RWPE2 (cell line): ENCODE measurements around the gene MAMLD1.

ENCODE experiments used
- ATAC-seq: fragments of 200-7000 bp; cut with Tn5 transposase; 3 replicates; pipeline ENCODE4 v1.9.1; 2021; ENCODE audit warnings: low read depth
- DNase-seq: peaks from one replicate; pipeline ENCODE4 v3.0.0-alpha.2; 2020; ENCODE audit warnings: low spot score
- H3K27ac ChIP-seq: fragments of 450-650 bp; 2 replicates; pipeline ENCODE4 v1.5.1; 2017; ENCODE audit warnings: mild to moderate bottlenecking; ENCODE audit not compliant: poor library complexity, severe bottlenecking
- H3K27me3 ChIP-seq: fragments of 250-450 bp; sonication (Bioruptor Pico); 2 replicates; pipeline ENCODE4 v1.5.1; 2021; ENCODE audit warnings: mild to moderate bottlenecking, moderate library complexity; ENCODE audit not compliant: insufficient read depth, poor library complexity, severe bottlenecking
- H3K36me3 ChIP-seq: fragments of 250-450 bp; sonication (Bioruptor Pico); 2 replicates; pipeline ENCODE4 v1.5.1; 2020; ENCODE audit warnings: low read depth, mild to moderate bottlenecking, moderate library complexity
- H3K4me1 ChIP-seq: fragments of 250-450 bp; sonication (Bioruptor Pico); 2 replicates; pipeline ENCODE4 v1.5.1; 2021; ENCODE audit warnings: mild to moderate bottlenecking, moderate library complexity; ENCODE audit not compliant: insufficient read depth, poor library complexity, severe bottlenecking
- H3K4me3 ChIP-seq: fragments of 250-450 bp; sonication (Bioruptor Pico); 2 replicates; pipeline ENCODE4 v1.5.1; 2021; ENCODE audit warnings: mild to moderate bottlenecking, moderate library complexity; ENCODE audit not compliant: severe bottlenecking
- H3K9me3 ChIP-seq: fragments of 250-450 bp; sonication (Bioruptor Pico); 2 replicates; pipeline ENCODE4 v1.5.1; 2021; ENCODE audit warnings: mild to moderate bottlenecking, moderate library complexity; ENCODE audit not compliant: severe bottlenecking
- TF ChIP-seq, protein P1 (sequence below): fragments of 450-650 bp; IDR thresholded peaks from one replicate; pipeline ENCODE4 v1.5.1; 2017; ENCODE audit warnings: mild to moderate bottlenecking, moderate library complexity; ENCODE audit not compliant: poor library complexity, severe bottlenecking

MAMLD1 gene

DNA sequence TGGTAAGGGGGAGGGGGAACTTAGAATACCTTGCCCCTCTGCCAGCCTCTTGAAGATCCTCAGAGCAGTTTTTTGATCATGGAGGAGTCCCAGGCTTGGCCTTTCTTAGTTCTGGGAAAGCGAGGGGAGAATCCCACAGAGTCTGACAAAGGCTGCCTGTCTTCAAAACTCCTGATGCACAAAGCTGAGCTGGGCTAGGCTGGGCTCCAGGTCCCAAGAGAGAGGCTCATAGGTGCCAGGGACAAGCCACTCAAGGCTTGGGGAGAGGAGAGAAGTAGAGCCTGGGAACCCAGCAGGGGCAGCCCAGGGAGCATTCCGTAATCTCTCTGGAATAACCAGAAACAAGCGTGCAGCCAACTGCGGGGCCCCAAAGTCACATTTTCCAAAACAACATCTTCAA lies 168.3 kb downstream of the MAMLD1 start:
- H3K4me3 ChIP-seq = no peak overlapping the region
- ATAC-seq (no peak), DNase-seq (no peak)
- no peaks in the 10 kb centered on the region for H3K36me3 ChIP-seq
- TF ChIP-seq, protein P1, sequence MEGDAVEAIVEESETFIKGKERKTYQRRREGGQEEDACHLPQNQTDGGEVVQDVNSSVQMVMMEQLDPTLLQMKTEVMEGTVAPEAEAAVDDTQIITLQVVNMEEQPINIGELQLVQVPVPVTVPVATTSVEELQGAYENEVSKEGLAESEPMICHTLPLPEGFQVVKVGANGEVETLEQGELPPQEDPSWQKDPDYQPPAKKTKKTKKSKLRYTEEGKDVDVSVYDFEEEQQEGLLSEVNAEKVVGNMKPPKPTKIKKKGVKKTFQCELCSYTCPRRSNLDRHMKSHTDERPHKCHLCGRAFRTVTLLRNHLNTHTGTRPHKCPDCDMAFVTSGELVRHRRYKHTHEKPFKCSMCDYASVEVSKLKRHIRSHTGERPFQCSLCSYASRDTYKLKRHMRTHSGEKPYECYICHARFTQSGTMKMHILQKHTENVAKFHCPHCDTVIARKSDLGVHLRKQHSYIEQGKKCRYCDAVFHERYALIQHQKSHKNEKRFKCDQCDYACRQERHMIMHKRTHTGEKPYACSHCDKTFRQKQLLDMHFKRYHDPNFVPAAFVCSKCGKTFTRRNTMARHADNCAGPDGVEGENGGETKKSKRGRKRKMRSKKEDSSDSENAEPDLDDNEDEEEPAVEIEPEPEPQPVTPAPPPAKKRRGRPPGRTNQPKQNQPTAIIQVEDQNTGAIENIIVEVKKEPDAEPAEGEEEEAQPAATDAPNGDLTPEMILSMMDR = no peak
- no peaks in the 10 kb centered on the region for H3K4me1 ChIP-seq
- H3K27me3 ChIP-seq = no peaks in the 10 kb centered on the region
- no peaks in the 10 kb centered on the region for H3K9me3 ChIP-seq
- H3K27ac ChIP-seq = no peak overlapping the region

DNA sequence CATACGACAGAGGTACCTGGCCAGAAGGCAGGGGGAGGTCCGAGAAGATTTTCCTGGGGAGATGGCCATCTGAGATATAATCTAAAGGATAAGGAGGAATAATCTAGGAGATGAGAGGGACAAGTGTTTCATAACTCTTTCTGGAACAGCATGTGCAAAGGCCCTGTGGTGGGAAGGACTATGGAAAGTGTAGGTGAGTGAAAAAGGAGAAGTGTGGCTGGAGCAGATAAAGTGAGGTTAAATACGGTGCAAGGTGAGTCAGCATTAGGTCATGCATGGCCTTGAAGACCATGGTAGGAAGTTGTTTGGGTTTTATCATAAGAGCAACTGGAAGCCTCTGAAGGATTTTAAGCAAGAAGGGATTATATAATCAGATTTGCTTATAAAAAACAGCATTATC lies 170.7 kb downstream of the MAMLD1 start:
- TF ChIP-seq, protein P1 = no peak
- no peak for DNase-seq
- no peaks in the 10 kb centered on the region for H3K9me3 ChIP-seq
- H3K27me3 ChIP-seq = no peaks in the 10 kb centered on the region
- H3K36me3 ChIP-seq = no peaks in the 10 kb centered on the region
- H3K27ac ChIP-seq = no peak overlapping the region
- no peak for ATAC-seq
- H3K4me1 ChIP-seq = no peaks in the 10 kb centered on the region
- no peak overlapping the region for H3K4me3 ChIP-seq

DNA sequence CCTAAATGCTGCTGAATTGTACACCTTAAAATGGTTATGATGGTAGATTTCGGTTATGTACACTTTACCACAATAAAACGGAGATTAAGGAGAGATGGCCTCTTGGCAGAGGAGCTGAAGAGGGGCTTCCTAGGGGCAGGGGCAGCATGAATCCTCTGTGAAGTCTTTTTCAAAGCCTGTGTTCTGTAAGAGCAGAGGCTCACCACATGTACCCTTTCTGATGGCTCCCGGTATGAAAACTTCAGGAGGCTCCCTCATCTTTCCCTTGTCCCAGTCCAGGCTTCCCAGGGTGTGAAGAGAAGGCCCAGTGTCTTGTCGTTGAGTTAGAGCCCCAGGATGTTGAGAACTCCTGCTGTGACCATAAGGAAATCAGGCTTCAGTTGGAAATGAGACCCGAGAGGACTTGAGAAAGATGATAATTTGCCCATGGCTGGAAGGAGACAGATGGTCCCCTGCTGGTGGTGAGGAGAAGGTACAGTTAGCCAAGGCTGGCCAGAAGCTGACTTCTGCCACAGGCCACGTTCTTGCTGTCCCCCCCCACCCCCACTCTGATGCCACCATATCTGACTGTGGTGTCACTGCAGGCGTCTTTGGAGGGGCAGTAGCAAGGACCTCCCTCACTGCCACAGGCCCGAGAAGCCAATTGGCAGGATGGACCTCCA lies 173.5 kb downstream of the MAMLD1 start:
- no peaks in the 10 kb centered on the region for H3K9me3 ChIP-seq
- H3K27me3 ChIP-seq = no peaks in the 10 kb centered on the region
- no peak for DNase-seq
- ATAC-seq = no peak
- no peak overlapping the region for H3K4me3 ChIP-seq
- H3K27ac ChIP-seq = no peak overlapping the region
- TF ChIP-seq, protein P1 = no peak
- H3K36me3 ChIP-seq = no peaks in the 10 kb centered on the region
- no peaks in the 10 kb centered on the region for H3K4me1 ChIP-seq

DNA sequence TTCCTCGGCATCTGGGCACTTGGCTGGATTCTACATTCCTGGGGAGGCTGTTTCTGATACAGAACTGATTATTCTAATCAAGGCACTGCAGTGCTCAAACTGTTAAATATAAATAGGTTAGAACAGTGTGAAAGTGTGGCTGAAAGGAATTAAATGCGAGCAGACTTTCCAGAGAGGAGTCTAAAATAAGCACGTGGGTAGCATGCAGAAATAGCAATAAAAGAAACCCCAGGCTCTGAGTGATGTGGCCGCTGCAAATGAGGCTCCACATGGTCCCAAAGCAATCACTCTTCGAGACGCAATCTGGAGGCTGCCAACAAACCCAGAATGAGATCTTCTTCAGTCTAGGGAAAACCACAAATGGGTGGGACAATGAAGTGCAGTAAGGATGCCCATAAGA lies 174.7 kb downstream of the MAMLD1 start:
- TF ChIP-seq, protein P1 = no peak
- H3K9me3 ChIP-seq = no peaks in the 10 kb centered on the region
- H3K27ac ChIP-seq = no peak overlapping the region
- H3K4me3 ChIP-seq = no peak overlapping the region
- H3K4me1 ChIP-seq = no peaks in the 10 kb centered on the region
- H3K27me3 ChIP-seq = no peaks in the 10 kb centered on the region
- no peaks in the 10 kb centered on the region for H3K36me3 ChIP-seq
- ATAC-seq (no peak), DNase-seq (no peak)

DNA sequence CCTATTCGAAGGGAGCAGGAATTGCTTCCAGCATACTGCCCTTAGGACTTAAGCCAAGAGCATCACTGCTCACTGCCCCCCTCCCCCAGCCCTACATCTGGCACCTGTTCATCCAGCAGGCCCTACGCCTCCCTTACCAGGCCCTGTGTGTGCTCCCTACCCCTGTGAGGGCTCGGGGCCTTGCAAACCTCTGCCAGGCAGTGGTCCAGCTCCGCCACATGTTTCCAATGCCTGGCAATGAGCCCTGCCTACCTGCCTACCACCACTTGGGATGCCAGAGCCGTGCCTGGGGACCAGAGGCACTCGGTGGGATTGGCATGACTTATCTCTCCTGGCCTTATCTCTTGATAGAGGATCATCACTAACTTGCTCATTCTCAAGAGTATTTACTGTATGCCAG lies 177.8 kb downstream of the MAMLD1 start:
- Histone ChIP-seq H3K27ac (no peak overlapping the region), H3K36me3 (no peaks in the 10 kb centered on the region), H3K9me3 (no peaks in the 10 kb centered on the region), H3K27me3 (no peaks in the 10 kb centered on the region), H3K4me3 (no peak overlapping the region), H3K4me1 (no peaks in the 10 kb centered on the region)
- no peak for ATAC-seq
- TF ChIP-seq, protein P1 = no peak
- no peak for DNase-seq
